Endodermal cell (in vitro differentiated cells): ENCODE measurements around the gene SLC25A28. TPM values are rescaled to one million over a fixed set of nuclear protein-coding genes. Genes with fewer than 3 reads are reported as not detected.
"Not testable (repeated sequence)": the region's sequence is repeated elsewhere in the genome, so short reads cannot be mapped to it uniquely, and the experiment has no call there.

Experiments used
- DNase-seq: peaks from one replicate; pipeline ENCODE4 v3.0.0-alpha.2; 2017
- H3K27ac ChIP-seq: 2 replicates; pipeline ENCODE4 v1.5.1; 2013; ENCODE audit warnings: mild to moderate bottlenecking, low read depth, low read length, moderate library complexity
- H3K27me3 ChIP-seq: 2 replicates; pipeline ENCODE4 v1.6.1; 2013; ENCODE audit warnings: mild to moderate bottlenecking, low read length, moderate library complexity; ENCODE audit not compliant: insufficient read depth, control insufficient read depth, poor library complexity, severe bottlenecking
- H3K36me3 ChIP-seq: 2 replicates; pipeline ENCODE4 v1.7.0; 2013; ENCODE audit warnings: mild to moderate bottlenecking, low read length, moderate library complexity; ENCODE audit not compliant: control insufficient read depth, insufficient read depth
- H3K4me1 ChIP-seq: one replicate; pipeline ENCODE4 v1.7.0; 2013; ENCODE audit warnings: low read length; ENCODE audit not compliant: control insufficient read depth, insufficient read depth
- H3K4me3 ChIP-seq: 2 replicates; pipeline ENCODE4 v1.5.1; 2013; ENCODE audit warnings: mild to moderate bottlenecking, low read length, moderate library complexity
- H3K9ac ChIP-seq: 2 replicates; pipeline ENCODE4 v1.6.1; 2013; ENCODE audit warnings: mild to moderate bottlenecking, low read length, moderate library complexity; ENCODE audit not compliant: poor library complexity, severe bottlenecking; ENCODE audit errors: extremely low read depth
- H3K9me3 ChIP-seq: 2 replicates; pipeline ENCODE4 v1.6.1; 2013; ENCODE audit warnings: mild to moderate bottlenecking, low read length, moderate library complexity; ENCODE audit not compliant: control insufficient read depth
- H3K27ac Mint-ChIP-seq: 2 replicates; pipeline ENCODE4 v1.8.0; 2020; ENCODE audit warnings: mixed read lengths
- H3K27me3 Mint-ChIP-seq: 2 replicates; pipeline ENCODE4 v1.8.0; 2021; ENCODE audit warnings: mild to moderate bottlenecking, mixed read lengths; ENCODE audit not compliant: insufficient read depth
- H3K36me3 Mint-ChIP-seq: 2 replicates; pipeline ENCODE4 v1.8.0; 2020; ENCODE audit warnings: low read depth, mixed read lengths
- H3K4me1 Mint-ChIP-seq: 2 replicates; pipeline ENCODE4 v1.8.0; 2020; ENCODE audit warnings: mixed read lengths
- H3K4me3 Mint-ChIP-seq: 2 replicates; pipeline ENCODE4 v1.8.0; 2020; ENCODE audit warnings: mild to moderate bottlenecking, moderate library complexity, mixed read lengths
- H3K9me3 Mint-ChIP-seq: 2 replicates; pipeline ENCODE4 v1.8.0; 2020; ENCODE audit warnings: mild to moderate bottlenecking, mixed read lengths
- CTCF ChIP-seq: fragments of 200-600 bp; sonication (generic); conservative IDR thresholded peaks from 2 replicates; pipeline ENCODE4 v1.5.0; 2021; ENCODE audit warnings: antibody characterized with exemption, mild to moderate bottlenecking
- WGBS, 2 experiments: methylation state at CpG; one replicate each; pipeline versions ENCODE4 v1.1.5 to v1.1.7; 2013; ENCODE audit warnings: missing lambda C conversion rate in 2 of 2, mixed read lengths in 1 of 2; ENCODE audit not compliant: insufficient coverage in 1 of 2, insufficient read length in 1 of 2; 5-methylcytosine and 5-hydroxymethylcytosine counted together
- total RNA-seq, 2 donors: library from RNA; stranded (reverse); fragmentation: NEBNext Ultra II Directional in 1 of 2; extraction: Animal tissue kit (Norgen Biotek cat#: 25700) in 1 of 2; gene quantifications; 2 replicates in 1 of 2; 3 replicates in 1 of 2; pipeline ENCODE4 v1.2.1, GENCODE V29; 2021

The SLC25A28 gene
- total RNA-seq, 2 donors from 2014 or later, result 20.4 to 30.0 TPM

DNA sequence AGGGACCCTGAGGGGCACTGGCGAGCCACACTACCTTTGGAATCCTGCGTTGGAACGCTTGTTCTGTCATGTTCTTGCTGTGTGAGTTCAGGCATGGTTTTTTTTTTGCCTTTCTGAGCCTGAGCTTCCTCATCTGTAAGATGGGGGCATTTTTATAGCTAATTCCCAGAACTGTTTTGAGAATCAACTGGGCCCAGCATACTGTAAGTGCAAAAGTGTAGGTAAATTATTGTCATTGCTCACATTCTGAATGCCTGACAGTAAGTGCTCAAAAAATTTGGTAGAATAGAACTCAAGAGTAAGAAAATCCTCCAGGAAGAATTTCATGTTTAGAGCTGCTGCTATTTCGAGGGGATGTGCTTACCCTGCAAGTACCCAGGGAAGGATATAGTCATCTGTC, 22.2 kb downstream of the SLC25A28 start:
- Histone ChIP-seq H3K4me3 (no peak overlapping the region), H3K36me3 (no peaks in the 10 kb centered on the region), H3K4me1 (peaks cover 28% of the 10 kb centered on the region), H3K27ac (no peak overlapping the region), H3K9ac (peak overlapping the region; percentile 7), H3K27me3 (no peaks in the 10 kb centered on the region), H3K9me3 (peaks cover 19% of the 10 kb centered on the region)
- Mint-ChIP-seq H3K36me3 (no peaks in the 10 kb centered on the region), H3K27me3 (no peaks in the 10 kb centered on the region), H3K9me3 (peaks cover 10% of the 10 kb centered on the region), H3K4me1 (peaks cover 46% of the 10 kb centered on the region), H3K4me3 (no peak overlapping the region), H3K27ac (peak overlapping the region; percentile 81)
- no peak for TF ChIP-seq CTCF
- 68 to 79% methylated on average over 4 of the region's 4 CpGs for WGBS, 2 experiments
- no peak for DNase-seq

GRCh38 chr10:99596708-99597107, 23.5 kb downstream of the SLC25A28 start:
- not testable (repeated sequence) for H3K27me3 Mint-ChIP-seq

GRCh38 chr10:99595770-99596465, 24.3 kb downstream of the SLC25A28 start:
- peaks cover under 1% of the 10 kb centered on the region for H3K9me3 ChIP-seq
- H3K36me3 ChIP-seq, result no peaks in the 10 kb centered on the region
- peaks cover 25% of the 10 kb centered on the region for H3K4me1 ChIP-seq
- Mint-ChIP-seq H3K4me3 (no peak overlapping the region), H3K36me3 (no peaks in the 10 kb centered on the region), H3K27me3 (no peaks in the 10 kb centered on the region), H3K27ac (peak overlapping the region; percentile 33), H3K4me1 (peaks cover 46% of the 10 kb centered on the region), H3K9me3 (no peaks in the 10 kb centered on the region)
- no peak overlapping the region for H3K27ac ChIP-seq
- no peak for TF ChIP-seq CTCF
- 50 to 82% methylated on average over 2 to 6 of the region's 6 CpGs for WGBS, 2 experiments
- peak; percentile 81 for DNase-seq
- H3K27me3 ChIP-seq, result no peaks in the 10 kb centered on the region
- H3K4me3 ChIP-seq, result no peak overlapping the region
- no peak overlapping the region for H3K9ac ChIP-seq

More at GRCh38 chr10:99596708-99597107, 23.5 kb downstream of the SLC25A28 start:
- H3K4me3 Mint-ChIP-seq, H3K27ac ChIP-seq, H3K27ac Mint-ChIP-seq, H3K36me3 ChIP-seq, H3K9me3 ChIP-seq, H3K36me3 Mint-ChIP-seq, H3K9ac ChIP-seq, H3K4me3 ChIP-seq, H3K9me3 Mint-ChIP-seq, H3K27me3 ChIP-seq: not testable (repeated sequence)
- 99 to 100% methylated on average over 2 to 4 of the region's 4 CpGs for WGBS, 2 experiments
- peaks cover 25% of the 10 kb centered on the region for H3K4me1 ChIP-seq
- peak; percentile 39 for DNase-seq
- peaks cover 46% of the 10 kb centered on the region for H3K4me1 Mint-ChIP-seq
